ENCODE measurements around the gene RAET1G.
A peak's percentile ranks its signal among the peaks of the same experiment; 100 is the strongest.
"Not testable (repeated sequence)": the region's sequence is repeated elsewhere in the genome, so short reads cannot be mapped to it uniquely, and the experiment has no call there.

The RAET1G gene

GRCh38 chr6:149922642-149923326 lies at the start of gene RAET1G:
TSS of gene RAET1G (minus strand) at chr6:149923121. CDS start at chr6:149923010, 111 bp downstream.
- Histone ChIP-seq H3K27ac (ENCODE audit: low read length) (no peak within 1 kb of the TSS), H3K4me3 (ENCODE audit: low read depth in 1 of 2, low read length in 2 of 2) (peak within 1 kb of the TSS; percentile 70 to 72), H3K27me3 (ENCODE audit: low read depth, low read length) (no peaks in the 10 kb centered on the region), H3K4me1 (ENCODE audit: control insufficient read depth in 1 of 2, insufficient read depth in 2 of 2, low read length in 2 of 2) (peaks cover 0 to 16% of the 10 kb centered on the region in 2 donors), H3K36me3 (ENCODE audit: control insufficient read depth in 1 of 2, insufficient read depth in 2 of 2, low read length in 2 of 2) (no peaks in the 10 kb centered on the region), H3K9me3 (ENCODE audit: control insufficient read depth in 1 of 2, low read length in 2 of 2) (no peaks in the 10 kb centered on the region)

- no peak overlapping the region for H3K4me3 ChIP-seq (ENCODE audit: low read depth in 1 of 2, low read length in 2 of 2)
- H3K36me3 ChIP-seq (ENCODE audit: control insufficient read depth in 1 of 2, insufficient read depth in 2 of 2, low read length in 2 of 2): no peaks in the 10 kb centered on the region
- peaks cover 0 to 11% of the 10 kb centered on the region in 2 donors for H3K4me1 ChIP-seq (ENCODE audit: control insufficient read depth in 1 of 2, insufficient read depth in 2 of 2, low read length in 2 of 2)
- H3K27me3 ChIP-seq (ENCODE audit: low read depth, low read length): peaks cover 19% of the 10 kb centered on the region
- H3K27ac ChIP-seq (ENCODE audit: low read length): no peak overlapping the region
- H3K9me3 ChIP-seq (ENCODE audit: control insufficient read depth in 1 of 2, low read length in 2 of 2): no peaks in the 10 kb centered on the region
Measured at GRCh38 chr6:149969635-149970034, 46.7 kb upstream of the RAET1G start.

- not testable (repeated sequence) for H3K9me3 ChIP-seq (ENCODE audit: control insufficient read depth in 1 of 2, low read length in 2 of 2); H3K36me3 ChIP-seq (ENCODE audit: control insufficient read depth in 1 of 2, insufficient read depth in 2 of 2, low read length in 2 of 2); H3K4me3 ChIP-seq (ENCODE audit: low read depth in 1 of 2, low read length in 2 of 2); H3K27ac ChIP-seq (ENCODE audit: low read length)
- Histone ChIP-seq H3K4me1 (ENCODE audit: control insufficient read depth in 1 of 2, insufficient read depth in 2 of 2, low read length in 2 of 2) (peaks cover 0 to 18% of the 10 kb centered on the region in 2 donors), H3K27me3 (ENCODE audit: low read depth, low read length) (peaks cover 20% of the 10 kb centered on the region)
Measured at GRCh38 chr6:149968909-149969308, 46.0 kb upstream of the RAET1G start.

- not testable (repeated sequence) for H3K27ac ChIP-seq (ENCODE audit: low read length)
- peaks cover 0 to 23% of the 10 kb centered on the region in 2 donors for H3K4me1 ChIP-seq (ENCODE audit: control insufficient read depth in 1 of 2, insufficient read depth in 2 of 2, low read length in 2 of 2)
- H3K27me3 ChIP-seq (ENCODE audit: low read depth, low read length): peaks cover 28% of the 10 kb centered on the region
Measured at GRCh38 chr6:149967999-149968398, 45.1 kb upstream of the RAET1G start.

GRCh38 chr6:149967591-149967990 lies 44.7 kb upstream of the RAET1G start:
- Histone ChIP-seq H3K27ac (ENCODE audit: low read length) (no peak overlapping the region), H3K4me1 (ENCODE audit: control insufficient read depth in 1 of 2, insufficient read depth in 2 of 2, low read length in 2 of 2) (peaks cover 0 to 23% of the 10 kb centered on the region in 2 donors), H3K36me3 (ENCODE audit: control insufficient read depth in 1 of 2, insufficient read depth in 2 of 2, low read length in 2 of 2) (no peaks in the 10 kb centered on the region), H3K9me3 (ENCODE audit: control insufficient read depth in 1 of 2, low read length in 2 of 2) (no peaks in the 10 kb centered on the region), H3K4me3 (ENCODE audit: low read depth in 1 of 2, low read length in 2 of 2) (no peak overlapping the region), H3K27me3 (ENCODE audit: low read depth, low read length) (peaks cover 32% of the 10 kb centered on the region)

More at GRCh38 chr6:149967999-149968398, 45.1 kb upstream of the RAET1G start:
- H3K4me3 ChIP-seq (ENCODE audit: low read depth in 1 of 2, low read length in 2 of 2); H3K9me3 ChIP-seq (ENCODE audit: control insufficient read depth in 1 of 2, low read length in 2 of 2); H3K36me3 ChIP-seq (ENCODE audit: control insufficient read depth in 1 of 2, insufficient read depth in 2 of 2, low read length in 2 of 2): not testable (repeated sequence)

GRCh38 chr6:149966319-149966718 lies 43.4 kb upstream of the RAET1G start:
- Histone ChIP-seq H3K27me3 (ENCODE audit: low read depth, low read length) (peaks cover 40% of the 10 kb centered on the region), H3K4me1 (ENCODE audit: control insufficient read depth in 1 of 2, insufficient read depth in 2 of 2, low read length in 2 of 2) (peaks cover 0 to 23% of the 10 kb centered on the region in 2 donors)
- not testable (repeated sequence) for H3K27ac ChIP-seq (ENCODE audit: low read length); H3K36me3 ChIP-seq (ENCODE audit: control insufficient read depth in 1 of 2, insufficient read depth in 2 of 2, low read length in 2 of 2); H3K4me3 ChIP-seq (ENCODE audit: low read depth in 1 of 2, low read length in 2 of 2); H3K9me3 ChIP-seq (ENCODE audit: control insufficient read depth in 1 of 2, low read length in 2 of 2)

- no peak overlapping the region for H3K27ac ChIP-seq (ENCODE audit: low read length)
- H3K36me3 ChIP-seq (ENCODE audit: control insufficient read depth in 1 of 2, insufficient read depth in 2 of 2, low read length in 2 of 2): no peaks in the 10 kb centered on the region
- H3K4me3 ChIP-seq (ENCODE audit: low read depth in 1 of 2, low read length in 2 of 2): peak overlapping the region; percentile 50 to 61
- no peaks in the 10 kb centered on the region for H3K9me3 ChIP-seq (ENCODE audit: control insufficient read depth in 1 of 2, low read length in 2 of 2)
- peaks cover 45% of the 10 kb centered on the region for H3K27me3 ChIP-seq (ENCODE audit: low read depth, low read length)
- H3K4me1 ChIP-seq (ENCODE audit: control insufficient read depth in 1 of 2, insufficient read depth in 2 of 2, low read length in 2 of 2): peaks cover 0 to 23% of the 10 kb centered on the region in 2 donors
Measured at GRCh38 chr6:149965194-149966020, 42.5 kb upstream of the RAET1G start.

- peaks cover 46% of the 10 kb centered on the region for H3K27me3 ChIP-seq (ENCODE audit: low read depth, low read length)
- no peaks in the 10 kb centered on the region for H3K36me3 ChIP-seq (ENCODE audit: control insufficient read depth in 1 of 2, insufficient read depth in 2 of 2, low read length in 2 of 2)
- peak overlapping the region; percentile 50 to 61 for H3K4me3 ChIP-seq (ENCODE audit: low read depth in 1 of 2, low read length in 2 of 2)
- no peak overlapping the region for H3K27ac ChIP-seq (ENCODE audit: low read length)
- H3K4me1 ChIP-seq (ENCODE audit: control insufficient read depth in 1 of 2, insufficient read depth in 2 of 2, low read length in 2 of 2): peaks cover 0 to 23% of the 10 kb centered on the region in 2 donors
- H3K9me3 ChIP-seq (ENCODE audit: control insufficient read depth in 1 of 2, low read length in 2 of 2): no peaks in the 10 kb centered on the region
Measured at GRCh38 chr6:149964308-149965193, 41.6 kb upstream of the RAET1G start.

- H3K27me3 ChIP-seq (ENCODE audit: low read depth, low read length): peaks cover 52% of the 10 kb centered on the region
- H3K9me3 ChIP-seq (ENCODE audit: control insufficient read depth in 1 of 2, low read length in 2 of 2): no peaks in the 10 kb centered on the region
- H3K4me3 ChIP-seq (ENCODE audit: low read depth in 1 of 2, low read length in 2 of 2): peak within 1 kb of the TSS; percentile 50 to 61
- H3K36me3 ChIP-seq (ENCODE audit: control insufficient read depth in 1 of 2, insufficient read depth in 2 of 2, low read length in 2 of 2): no peaks in the 10 kb centered on the region
- no peak within 1 kb of the TSS for H3K27ac ChIP-seq (ENCODE audit: low read length)
- peaks cover 0 to 23% of the 10 kb centered on the region in 2 donors for H3K4me1 ChIP-seq (ENCODE audit: control insufficient read depth in 1 of 2, insufficient read depth in 2 of 2, low read length in 2 of 2)
Measured at GRCh38 chr6:149963462-149964307, 40.8 kb upstream of the RAET1G start, which contains the start of gene ULBP1. TSS of gene ULBP1 (plus strand) at chr6:149963943. CDS start at chr6:149964050, 107 bp downstream.

GRCh38 chr6:149963212-149963461 lies 40.2 kb upstream of the RAET1G start:
- H3K9me3 ChIP-seq (ENCODE audit: control insufficient read depth in 1 of 2, low read length in 2 of 2): no peaks in the 10 kb centered on the region
- no peaks in the 10 kb centered on the region for H3K36me3 ChIP-seq (ENCODE audit: control insufficient read depth in 1 of 2, insufficient read depth in 2 of 2, low read length in 2 of 2)
- H3K4me1 ChIP-seq (ENCODE audit: control insufficient read depth in 1 of 2, insufficient read depth in 2 of 2, low read length in 2 of 2): peaks cover 0 to 23% of the 10 kb centered on the region in 2 donors
- H3K27ac ChIP-seq (ENCODE audit: low read length): no peak overlapping the region
- peak overlapping the region; percentile 50 to 61 for H3K4me3 ChIP-seq (ENCODE audit: low read depth in 1 of 2, low read length in 2 of 2)
- peaks cover 52% of the 10 kb centered on the region for H3K27me3 ChIP-seq (ENCODE audit: low read depth, low read length)
